GM18502 (cell line): ENCODE results near the gene TMOD3.

Source experiments
- ATAC-seq: cut with Tn5 transposase; IDR thresholded peaks from one replicate; pipeline ENCODE4 v1.9.1; 2021; ENCODE audit warnings: mild to moderate bottlenecking; ENCODE audit not compliant: unreplicated experiment, poor library complexity

TMOD3 gene

DNA sequence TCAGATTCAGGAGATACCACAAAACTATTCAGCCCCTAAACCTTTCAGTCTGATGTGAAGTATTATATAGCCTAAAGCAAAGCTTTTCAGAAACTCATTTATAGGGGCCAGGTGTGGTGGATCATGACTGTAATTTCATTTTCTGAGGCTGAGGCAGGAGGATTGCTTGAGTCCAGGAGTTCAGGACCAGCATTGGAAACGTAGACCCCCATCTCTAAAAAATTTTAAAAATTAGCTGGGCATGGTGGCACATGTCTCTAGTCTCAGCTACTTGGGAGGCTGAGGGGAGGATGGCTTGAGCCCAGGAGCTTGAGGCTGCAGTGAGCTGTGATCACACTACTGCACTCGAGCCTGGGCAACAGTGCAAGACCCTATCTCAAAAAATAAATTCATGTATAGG, 60.0 kb downstream of the TMOD3 start:
- ATAC-seq = no peak

GRCh38 chr15:51904421-51904820, 75.0 kb downstream of the TMOD3 start:
- ATAC-seq = no peak

GRCh38 chr15:51904931-51905330, 75.5 kb downstream of the TMOD3 start:
- ATAC-seq = no peak

DNA sequence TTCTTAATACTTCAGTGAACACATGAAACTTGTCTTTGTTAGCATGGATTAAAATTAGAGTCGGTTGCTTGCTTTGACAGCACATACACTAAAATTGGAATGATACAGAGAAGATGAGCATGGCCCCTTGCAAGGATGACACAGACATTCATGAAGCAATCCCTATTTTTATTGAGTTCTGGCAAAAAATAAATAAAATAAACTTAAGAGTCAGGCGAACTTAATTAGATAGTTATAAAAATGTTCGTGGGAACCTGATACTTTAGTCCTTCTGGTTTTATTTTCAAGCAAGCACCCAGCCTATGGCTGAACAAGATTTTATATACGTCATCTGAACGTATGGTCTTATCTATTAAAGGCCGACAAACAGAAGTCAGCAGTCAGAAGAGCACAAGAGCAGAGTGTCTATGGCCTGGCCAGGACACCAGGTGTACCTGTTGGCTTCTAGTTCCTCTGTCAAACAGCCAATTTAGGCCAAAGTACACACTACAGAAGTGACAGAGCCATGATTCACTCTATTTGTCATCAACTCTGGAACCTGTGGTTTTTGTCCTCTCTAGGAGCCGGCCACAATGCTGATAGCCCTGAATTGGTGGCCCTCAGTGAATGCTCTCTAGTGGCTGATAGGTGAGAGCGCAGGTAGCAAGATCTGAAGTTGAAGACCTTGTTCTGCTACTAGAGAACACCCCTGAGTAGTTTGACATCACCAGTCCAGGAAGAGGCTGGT, 77.8 kb downstream of the TMOD3 start:
- no peak for ATAC-seq

- no peak for ATAC-seq
These were observed 78.9 kb downstream of the TMOD3 start for GRCh38 chr15:51908316-51908715.

- no peak for ATAC-seq
These were observed 80.1 kb downstream of the TMOD3 start for GRCh38 chr15:51909584-51909983.

DNA sequence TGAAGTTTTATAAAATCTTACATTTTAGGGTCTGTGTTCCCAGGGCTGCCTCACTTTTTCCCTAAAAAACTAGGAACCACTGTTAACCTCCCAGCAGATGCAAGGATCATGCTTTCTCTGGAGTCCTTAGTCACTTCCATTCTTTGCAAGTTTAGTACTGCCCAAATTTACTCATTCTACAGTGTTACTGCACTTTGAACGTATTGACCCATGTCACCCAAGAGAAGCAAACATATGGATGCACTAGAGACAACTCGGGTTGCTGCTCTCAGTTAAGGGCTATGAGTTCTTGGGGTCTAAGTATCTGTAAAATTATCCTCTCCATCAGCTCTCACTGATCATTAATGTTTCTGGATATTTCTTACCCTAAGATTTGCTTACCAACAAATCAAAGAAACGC, 83.1 kb downstream of the TMOD3 start:
- no peak for ATAC-seq

DNA sequence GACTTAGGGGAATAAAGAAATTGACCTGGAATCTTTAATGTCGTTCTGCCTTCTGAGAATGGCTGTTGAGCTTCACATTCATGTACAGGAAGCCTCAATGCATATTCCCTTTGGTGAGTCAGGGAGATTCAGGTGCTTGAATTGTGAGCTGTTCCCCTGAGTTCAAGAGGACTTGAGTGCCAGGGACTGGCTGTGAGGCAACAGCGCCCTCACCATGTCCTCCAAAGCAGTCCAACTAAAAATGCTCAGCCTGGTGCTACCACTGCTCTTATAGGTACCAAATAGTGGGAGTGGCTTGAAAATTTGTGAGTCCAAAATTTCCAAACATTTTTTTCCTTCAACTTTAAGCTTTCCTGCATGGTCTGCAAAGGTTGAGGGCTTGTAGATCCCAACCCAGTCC, 88.0 kb downstream of the TMOD3 start:
- no peak for ATAC-seq

DNA sequence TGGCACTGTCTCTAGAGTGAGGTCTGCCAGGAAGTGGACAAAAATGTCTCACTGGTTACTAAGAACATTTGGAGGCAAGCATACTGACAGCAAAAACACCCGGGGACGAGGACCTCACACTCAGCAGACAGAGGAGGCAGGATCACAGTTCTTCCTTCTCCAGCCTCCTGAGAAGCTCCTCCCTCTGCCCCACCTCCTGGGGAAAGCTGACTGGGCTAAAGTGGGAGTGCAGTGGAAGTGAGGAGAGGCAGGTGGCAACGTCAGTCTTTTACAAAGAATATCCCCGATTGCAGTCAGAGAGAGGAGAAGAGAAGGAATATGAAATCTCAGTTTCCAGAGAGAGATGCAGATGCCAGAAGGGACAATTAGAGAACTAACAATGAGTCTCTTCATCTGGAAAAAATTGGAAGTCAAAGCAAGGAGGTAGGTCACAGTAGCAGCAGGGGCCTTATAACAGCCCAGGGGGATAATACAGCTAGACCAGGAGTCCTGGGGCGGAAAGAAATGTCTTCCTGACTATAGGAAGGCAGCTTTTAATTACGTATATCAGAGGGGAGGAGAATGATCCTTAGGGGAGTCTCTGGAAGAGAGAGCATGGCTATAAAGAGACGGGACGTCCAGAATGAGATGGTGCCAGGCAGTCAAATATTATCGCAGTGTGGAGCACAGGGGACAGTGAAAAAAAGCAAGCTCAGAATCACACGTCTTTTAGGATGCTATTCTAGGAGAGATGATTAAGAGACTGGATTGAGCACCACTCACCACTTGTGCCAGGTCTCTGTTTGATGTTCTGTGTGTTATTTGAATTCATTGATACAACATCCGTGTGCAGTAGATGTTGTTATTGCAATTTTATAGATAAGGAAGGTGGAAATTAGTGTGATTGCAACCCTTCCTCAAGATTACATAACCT, 95.0 kb downstream of the TMOD3 start:
- no peak for ATAC-seq

GRCh38 chr15:51926809-51927208, 97.4 kb downstream of the TMOD3 start:
- ATAC-seq = no peak

DNA sequence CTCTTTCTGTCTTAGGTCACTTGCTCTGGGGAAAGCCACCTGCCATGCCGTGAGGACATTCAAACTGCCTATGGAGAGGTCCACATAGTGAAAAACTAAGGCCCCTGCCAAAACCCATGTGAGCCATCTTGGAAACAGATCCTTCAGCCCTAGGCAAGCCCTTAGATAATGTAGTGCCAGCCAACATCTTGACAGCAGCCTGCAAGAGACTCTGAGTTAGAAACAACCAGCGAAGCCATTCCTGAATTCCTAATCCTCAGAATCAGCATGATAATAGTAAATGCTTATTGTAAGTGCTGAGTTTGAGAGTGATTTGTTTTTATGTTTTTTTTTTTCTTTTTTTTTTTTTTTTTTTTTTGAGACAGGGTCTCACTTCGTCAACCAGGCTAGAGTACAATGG, 101.6 kb downstream of the TMOD3 start:
- ATAC-seq = no peak

DNA sequence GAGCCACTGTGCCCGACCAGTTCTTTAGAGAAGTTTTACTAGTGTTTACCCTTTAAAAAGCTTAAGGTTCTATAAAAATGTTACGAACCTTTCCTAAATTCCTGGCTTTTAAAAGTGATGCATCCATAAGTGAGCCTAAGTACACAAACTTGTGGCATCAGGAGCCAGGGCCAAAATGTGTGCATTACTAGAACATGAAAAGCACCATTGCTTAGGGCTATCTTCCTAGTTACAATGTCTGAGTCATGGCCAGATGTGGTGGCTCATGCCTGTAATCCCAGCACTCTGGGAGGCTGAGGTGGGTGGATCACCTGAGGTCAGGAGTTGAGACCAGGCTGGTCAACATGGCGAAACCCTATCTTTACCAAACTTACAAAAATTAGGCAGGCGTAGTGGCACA, 102.2 kb downstream of the TMOD3 start:
- no peak for ATAC-seq

DNA sequence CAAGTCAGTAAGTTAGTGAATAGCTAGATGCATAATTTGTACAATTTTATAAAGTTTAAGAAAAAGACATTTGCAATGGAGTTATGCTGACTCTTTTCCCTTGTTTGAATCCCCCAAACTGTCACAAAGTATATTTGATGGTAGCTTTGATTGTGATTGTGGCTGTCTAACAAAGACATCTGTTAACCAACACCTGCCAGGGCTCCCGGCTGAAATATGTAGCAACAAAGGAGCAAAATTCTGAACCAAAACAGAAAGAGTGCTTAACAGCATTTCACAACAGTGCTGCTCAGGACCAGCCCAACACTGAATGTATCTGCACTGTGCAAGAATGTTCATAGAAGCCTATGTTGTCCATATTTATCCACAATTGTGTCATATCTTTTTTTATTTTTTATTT, 102.7 kb downstream of the TMOD3 start:
- ATAC-seq = no peak

DNA sequence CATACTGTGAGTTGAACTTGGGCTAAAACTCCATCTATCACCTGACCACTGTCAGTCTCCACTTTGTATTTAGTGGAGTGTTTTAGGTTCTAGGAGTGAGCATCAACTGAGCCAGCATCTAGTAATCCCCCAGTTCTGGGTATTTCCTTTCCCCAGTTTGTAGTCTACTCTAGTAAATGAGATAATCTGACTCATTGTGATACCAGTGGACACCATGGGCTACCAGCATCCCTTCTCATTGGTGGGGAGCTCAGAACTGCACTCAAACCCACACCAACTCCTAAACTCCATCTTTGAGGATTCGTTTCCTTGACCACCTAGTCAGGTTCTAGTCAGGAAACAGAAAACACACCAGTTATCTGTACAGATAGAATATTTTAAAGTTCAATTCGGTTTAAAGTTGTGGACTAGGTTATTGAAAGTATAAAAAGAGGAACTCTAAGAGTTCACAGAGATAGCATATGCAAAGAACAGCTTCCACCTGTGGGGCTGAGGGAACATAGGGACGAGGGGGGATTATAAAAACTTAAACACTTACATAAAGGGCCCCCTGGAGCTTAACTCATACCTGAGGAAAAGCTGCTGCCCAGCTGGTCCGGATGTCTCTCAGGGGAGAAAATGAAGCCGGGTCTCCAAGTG, 106.1 kb downstream of the TMOD3 start:
- peak; percentile 96 for ATAC-seq

- ATAC-seq = no peak
These were observed 106.6 kb downstream of the TMOD3 start for GRCh38 chr15:51936105-51936478.

DNA sequence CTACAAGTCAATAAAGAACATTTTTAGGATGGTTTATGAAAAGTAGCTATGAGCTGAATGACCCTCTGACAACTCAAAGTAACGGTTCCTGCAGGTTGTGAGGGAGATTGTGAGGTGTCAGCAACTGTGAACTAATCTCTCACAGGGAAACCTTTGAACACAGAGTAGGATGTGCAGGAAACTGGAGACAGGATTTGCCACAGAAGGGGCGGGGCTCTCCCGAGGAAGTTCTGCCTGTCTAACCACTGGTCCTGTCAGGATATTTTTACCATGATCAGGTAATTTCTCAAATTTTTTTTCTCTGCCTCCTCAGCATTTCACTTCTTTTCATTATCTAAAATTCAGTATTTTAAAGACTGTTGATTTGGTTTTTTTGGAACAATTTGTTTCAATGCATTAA, 108.8 kb downstream of the TMOD3 start:
- ATAC-seq = no peak

- no peak for ATAC-seq
These were observed 109.8 kb downstream of the TMOD3 start for GRCh38 chr15:51939216-51939615.

GRCh38 chr15:51947124-51947523, 117.7 kb downstream of the TMOD3 start:
- ATAC-seq = no peak

DNA sequence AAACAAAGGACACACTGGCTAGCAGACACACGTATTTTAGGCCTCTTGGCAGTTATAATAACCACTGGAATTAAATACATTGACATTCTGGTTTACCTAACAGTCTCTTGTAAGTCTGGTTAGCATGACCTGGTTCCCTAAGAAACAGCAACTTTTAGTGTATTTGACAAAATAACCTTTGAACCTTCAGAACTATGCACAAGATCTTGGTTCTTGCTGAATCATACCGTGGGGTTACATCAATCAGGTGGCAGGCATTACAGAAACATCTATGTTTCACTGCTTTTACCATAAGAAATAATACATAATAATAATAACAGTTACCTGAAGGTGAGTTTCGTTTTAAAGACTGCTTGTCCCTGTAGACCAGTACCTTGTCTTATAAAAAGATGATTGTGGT, 123.4 kb downstream of the TMOD3 start:
- no peak for ATAC-seq

- ATAC-seq = no peak
These were observed 126.1 kb downstream of the TMOD3 start for GRCh38 chr15:51955504-51955903.
